Astrocyte (in vitro differentiated cells and primary cell): ENCODE data around the gene UGT1A5. TPM values are rescaled to one million over a fixed set of nuclear protein-coding genes. Genes with fewer than 3 reads are reported as not detected.

Experiments used
- DNase-seq: peaks from one replicate; pipeline ENCODE4 v3.0.0-alpha.2; 2010; ENCODE audit warnings: low read depth
- FAIRE-seq: peaks from 2 replicates; lab custom pipeline; 2011; peaks lifted over from hg19 to GRCh38; lab: Jason Lieb, UNC
- H2AFZ ChIP-seq: 2 replicates; pipeline ENCODE4 v1.6.0; 2012; ENCODE audit warnings: low read depth, low read length, inconsistent platforms
- H3K27ac ChIP-seq: 2 replicates; pipeline ENCODE4 v1.5.1; 2011; ENCODE audit warnings: low read depth, low read length, inconsistent platforms
- H3K27me3 ChIP-seq: 2 replicates; pipeline ENCODE4 v1.6.0; 2011; ENCODE audit warnings: low read length, inconsistent platforms; ENCODE audit not compliant: insufficient read depth
- H3K36me3 ChIP-seq: 2 replicates; pipeline ENCODE4 v1.5.1; 2011; ENCODE audit warnings: low read length, inconsistent platforms; ENCODE audit not compliant: insufficient read depth
- H3K4me1 ChIP-seq: 2 replicates; pipeline ENCODE4 v1.5.1; 2011; ENCODE audit warnings: low read length, inconsistent platforms; ENCODE audit not compliant: insufficient read depth
- H3K4me2 ChIP-seq: 2 replicates; pipeline ENCODE4 v1.6.0; 2012; ENCODE audit warnings: low read length, inconsistent platforms
- H3K4me3 ChIP-seq: 2 replicates; pipeline ENCODE4 v1.5.1; 2011; ENCODE audit warnings: low read depth, mild to moderate bottlenecking, low read length, inconsistent platforms; ENCODE audit not compliant: insufficient read depth
- H3K79me2 ChIP-seq: 2 replicates; pipeline ENCODE4 v1.6.0; 2012; ENCODE audit warnings: mild to moderate bottlenecking, low read length, inconsistent platforms; ENCODE audit not compliant: insufficient read depth
- H3K9ac ChIP-seq: 2 replicates; pipeline ENCODE4 v1.6.0; 2012; ENCODE audit warnings: mild to moderate bottlenecking, low read length, inconsistent platforms
- H3K9me3 ChIP-seq: 2 replicates; pipeline ENCODE4 v1.5.1; 2012; ENCODE audit warnings: low read depth, mild to moderate bottlenecking, low read length, inconsistent platforms; ENCODE audit not compliant: insufficient read depth
- H4K20me1 ChIP-seq: 2 replicates; pipeline ENCODE4 v1.6.0; 2012; ENCODE audit warnings: low read length, inconsistent platforms; ENCODE audit not compliant: insufficient read depth
- H3K27ac Mint-ChIP-seq: one replicate; pipeline ENCODE4 v1.8.0; 2021; ENCODE audit warnings: mild to moderate bottlenecking, mixed read lengths; ENCODE audit not compliant: unreplicated experiment
- H3K27me3 Mint-ChIP-seq: one replicate; pipeline ENCODE4 v1.8.0; 2021; ENCODE audit warnings: low read depth, mixed read lengths; ENCODE audit not compliant: unreplicated experiment
- H3K36me3 Mint-ChIP-seq: one replicate; pipeline ENCODE4 v1.8.0; 2021; ENCODE audit warnings: low read depth, mixed read lengths; ENCODE audit not compliant: unreplicated experiment
- H3K4me1 Mint-ChIP-seq: one replicate; pipeline ENCODE4 v1.8.0; 2021; ENCODE audit warnings: low read depth, mixed read lengths; ENCODE audit not compliant: unreplicated experiment
- H3K4me3 Mint-ChIP-seq: one replicate; pipeline ENCODE4 v1.8.0; 2021; ENCODE audit warnings: mild to moderate bottlenecking, moderate library complexity, mixed read lengths; ENCODE audit not compliant: unreplicated experiment
- H3K9me3 Mint-ChIP-seq: one replicate; pipeline ENCODE4 v1.8.0; 2021; ENCODE audit warnings: mild to moderate bottlenecking, mixed read lengths; ENCODE audit not compliant: unreplicated experiment
- CTCF ChIP-seq: IDR thresholded peaks from 2 replicates; pipeline ENCODE4 v1.5.1; 2011; ENCODE audit warnings: low read depth, mild to moderate bottlenecking, inconsistent platforms, low read length, moderate library complexity; ENCODE audit not compliant: insufficient read depth
- EZH2 ChIP-seq: IDR thresholded peaks from 2 replicates; pipeline ENCODE4 v1.6.1; 2012; ENCODE audit warnings: mild to moderate bottlenecking, low read length, inconsistent platforms; ENCODE audit not compliant: insufficient read depth
- total RNA-seq: library from RNA; stranded (reverse); gene quantifications from 2 replicates; pipeline ENCODE4 v1.2.1, GENCODE V29; 2021

UGT1A5 gene
- total RNA-seq, 1 donor from 2014 or later = not detected

DNA sequence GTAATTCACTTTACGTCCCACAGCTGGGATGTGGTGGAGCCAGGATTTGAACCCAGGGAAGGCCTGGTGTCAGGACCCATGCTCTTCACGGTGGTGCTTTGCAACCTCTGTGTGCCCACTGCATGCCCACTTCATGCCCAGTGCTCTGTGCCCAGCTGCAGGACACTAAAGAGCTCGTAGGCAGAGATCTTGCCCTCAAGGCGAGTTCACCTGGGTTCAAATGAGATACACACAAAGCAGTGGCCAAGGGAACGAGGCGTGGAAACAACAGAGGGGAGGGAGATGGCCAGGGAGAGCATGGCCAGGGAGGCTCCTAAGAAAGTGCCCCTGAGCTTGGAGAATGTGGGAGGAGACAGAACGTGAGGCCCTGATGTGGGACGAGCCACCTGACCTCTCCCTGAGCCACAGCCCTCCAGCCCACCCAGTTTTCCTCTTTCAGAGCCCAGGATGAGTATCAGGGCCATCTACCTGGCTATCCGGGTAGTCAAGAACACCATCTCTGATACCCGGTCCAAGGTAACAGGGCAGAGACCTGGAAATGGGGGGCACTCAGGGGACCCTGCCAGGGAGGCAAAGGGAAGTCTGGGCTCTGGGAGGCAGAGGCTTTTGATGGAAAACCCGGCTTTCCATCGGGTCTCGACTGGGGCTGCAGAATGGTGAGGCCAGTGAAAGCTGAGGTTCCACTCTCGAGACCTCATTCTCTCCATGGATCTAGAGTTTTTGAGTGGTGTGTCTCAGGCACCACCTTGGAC lies 85.8 kb downstream of the UGT1A5 start:
- FAIRE-seq = no peak
- H3K4me1 Mint-ChIP-seq = peaks cover 4% of the 10 kb centered on the region
- Histone ChIP-seq H3K36me3 (no peaks in the 10 kb centered on the region), H2AFZ (no peak overlapping the region), H3K79me2 (no peaks in the 10 kb centered on the region), H3K27me3 (no peaks in the 10 kb centered on the region), H3K27ac (no peak overlapping the region), H3K9ac (no peak overlapping the region), H4K20me1 (no peaks in the 10 kb centered on the region), H3K9me3 (no peaks in the 10 kb centered on the region), H3K4me2 (no peak overlapping the region), H3K4me1 (peaks cover 5% of the 10 kb centered on the region), H3K4me3 (no peak overlapping the region)
- H3K4me3 Mint-ChIP-seq = no peak overlapping the region
- H3K36me3 Mint-ChIP-seq = no peaks in the 10 kb centered on the region
- no peak overlapping the region for H3K27ac Mint-ChIP-seq
- H3K27me3 Mint-ChIP-seq = peaks cover 28% of the 10 kb centered on the region
- peaks cover 4% of the 10 kb centered on the region for H3K9me3 Mint-ChIP-seq
- no peak for TF ChIP-seq CTCF
- no peak for TF ChIP-seq EZH2
- no peak for DNase-seq

DNA sequence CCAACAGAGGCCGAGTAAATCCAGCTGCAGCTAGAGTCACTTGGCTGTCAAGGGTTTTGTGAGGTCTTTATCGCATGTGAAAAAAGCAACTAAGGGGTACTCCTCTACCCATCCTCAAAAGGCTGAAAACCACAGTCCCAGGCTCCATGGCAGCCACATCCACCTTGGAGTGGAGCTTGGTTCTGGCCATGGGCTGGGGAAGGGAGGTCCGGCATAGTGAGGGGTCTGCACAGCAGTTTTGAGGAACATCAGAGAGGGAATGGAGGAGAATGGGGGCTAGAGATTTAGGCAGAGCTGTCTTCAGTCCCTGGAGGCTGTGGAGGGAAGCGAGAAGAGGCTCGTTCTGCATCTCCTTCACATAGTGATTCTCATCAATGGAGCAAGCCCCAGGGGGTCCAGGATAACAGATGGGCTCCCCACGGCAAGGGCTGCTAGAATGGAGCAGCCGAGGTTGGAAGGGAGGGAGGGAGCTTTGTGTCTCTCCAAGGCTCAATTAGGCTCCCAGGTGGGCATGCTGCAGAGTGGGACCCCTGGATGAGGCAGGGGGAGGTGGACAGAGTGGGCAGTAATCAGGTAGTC lies 86.5 kb downstream of the UGT1A5 start:
- no peak overlapping the region for H3K27ac Mint-ChIP-seq
- H3K79me2 ChIP-seq = no peaks in the 10 kb centered on the region
- no peak overlapping the region for H2AFZ ChIP-seq
- no peaks in the 10 kb centered on the region for H3K36me3 Mint-ChIP-seq
- FAIRE-seq (no peak), DNase-seq (no peak)
- peaks cover 5% of the 10 kb centered on the region for H3K4me1 ChIP-seq
- peaks cover 34% of the 10 kb centered on the region for H3K27me3 Mint-ChIP-seq
- no peaks in the 10 kb centered on the region for H3K9me3 ChIP-seq
- H3K4me2 ChIP-seq = no peak overlapping the region
- H3K9ac ChIP-seq = no peak overlapping the region
- no peak for TF ChIP-seq CTCF
- H3K27me3 ChIP-seq = no peaks in the 10 kb centered on the region
- H3K4me1 Mint-ChIP-seq = peaks cover 4% of the 10 kb centered on the region
- peaks cover 4% of the 10 kb centered on the region for H3K9me3 Mint-ChIP-seq
- no peak overlapping the region for H3K27ac ChIP-seq
- no peak overlapping the region for H3K4me3 Mint-ChIP-seq
- H4K20me1 ChIP-seq = no peaks in the 10 kb centered on the region
- no peak overlapping the region for H3K4me3 ChIP-seq
- H3K36me3 ChIP-seq = no peaks in the 10 kb centered on the region

DNA sequence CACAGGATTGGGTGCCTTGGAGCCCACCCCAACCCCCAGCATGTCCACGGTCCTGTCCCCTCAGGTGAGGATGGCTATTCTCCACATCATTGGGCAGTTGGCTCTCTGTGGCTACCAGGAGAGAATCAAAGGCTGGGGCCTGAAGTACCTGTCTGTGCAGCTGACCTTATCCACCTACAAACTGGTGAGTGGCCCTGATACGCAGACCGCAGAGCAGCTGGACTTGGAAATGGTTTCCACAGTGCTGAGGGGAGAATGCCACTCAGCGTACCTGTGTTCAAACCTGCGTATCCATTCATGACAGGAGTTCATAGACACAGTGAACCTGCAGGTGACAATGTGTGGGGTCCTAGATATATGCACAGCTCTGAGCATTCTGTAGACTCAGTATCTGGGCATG lies 87.0 kb downstream of the UGT1A5 start:
- no peak overlapping the region for H2AFZ ChIP-seq
- FAIRE-seq (no peak), DNase-seq (no peak)
- peaks cover under 1% of the 10 kb centered on the region for H3K27me3 ChIP-seq
- Mint-ChIP-seq H3K27me3 (peaks cover 38% of the 10 kb centered on the region), H3K9me3 (peaks cover 4% of the 10 kb centered on the region), H3K4me3 (no peak overlapping the region), H3K4me1 (peaks cover 4% of the 10 kb centered on the region), H3K27ac (no peak overlapping the region), H3K36me3 (no peaks in the 10 kb centered on the region)
- H3K36me3 ChIP-seq = no peaks in the 10 kb centered on the region
- H3K9ac ChIP-seq = no peak overlapping the region
- peaks cover 5% of the 10 kb centered on the region for H3K4me1 ChIP-seq
- H3K9me3 ChIP-seq = no peaks in the 10 kb centered on the region
- no peaks in the 10 kb centered on the region for H3K79me2 ChIP-seq
- H3K27ac ChIP-seq = no peak overlapping the region
- no peak overlapping the region for H3K4me3 ChIP-seq
- TF ChIP-seq CTCF (no peak), EZH2 (no peak)
- no peaks in the 10 kb centered on the region for H4K20me1 ChIP-seq
- no peak overlapping the region for H3K4me2 ChIP-seq
